ENCODE results near the gene PTH1R.

PTH1R gene

GRCh38 chr3:46887980-46888494 lies 10.5 kb downstream of the PTH1R start:
- no peak overlapping the region for H3K4me3 ChIP-seq (replicated peaks in 1 of 2; ENCODE audit: low read depth in 2 of 2, low read length in 2 of 2)
- no peak for DNase-seq (ENCODE audit: low read depth in 2 of 2)
- TF ChIP-seq CTCF (IDR thresholded peaks at IDR 0.05; ENCODE audit: low read depth, low read length), result no peak

GRCh38 chr3:46888705-46889104 lies 11.2 kb downstream of the PTH1R start:
- H3K4me3 ChIP-seq (replicated peaks in 1 of 2; ENCODE audit: low read depth in 2 of 2, low read length in 2 of 2), result no peak overlapping the region
- no peak for TF ChIP-seq CTCF (IDR thresholded peaks at IDR 0.05; ENCODE audit: low read depth, low read length)

GRCh38 chr3:46889381-46890110 lies 12.0 kb downstream of the PTH1R start:
- H3K4me3 ChIP-seq (replicated peaks in 1 of 2; ENCODE audit: low read depth in 2 of 2, low read length in 2 of 2), result no peak overlapping the region
- no peak for TF ChIP-seq CTCF (IDR thresholded peaks at IDR 0.05; ENCODE audit: low read depth, low read length)
- DNase-seq (ENCODE audit: low read depth in 2 of 2), result peak in 1 of 2 donors; percentile 28

More at GRCh38 chr3:46888705-46889104, 11.2 kb downstream of the PTH1R start:
- DNase-seq (ENCODE audit: low read depth in 2 of 2), result no peak

GRCh38 chr3:46890132-46890531 lies 12.6 kb downstream of the PTH1R start:
- H3K4me3 ChIP-seq (replicated peaks in 1 of 2; ENCODE audit: low read depth in 2 of 2, low read length in 2 of 2), result no peak overlapping the region
- no peak for DNase-seq (ENCODE audit: low read depth in 2 of 2)
- no peak for TF ChIP-seq CTCF (IDR thresholded peaks at IDR 0.05; ENCODE audit: low read depth, low read length)

GRCh38 chr3:46891132-46891531 lies 13.6 kb downstream of the PTH1R start:
- no peak overlapping the region for H3K4me3 ChIP-seq (replicated peaks in 1 of 2; ENCODE audit: low read depth in 2 of 2, low read length in 2 of 2)
- no peak for TF ChIP-seq CTCF (IDR thresholded peaks at IDR 0.05; ENCODE audit: low read depth, low read length)
- DNase-seq (ENCODE audit: low read depth in 2 of 2), result no peak

- peak overlapping the region; percentile 36 to 44 for H3K4me3 ChIP-seq (replicated peaks in 1 of 2; ENCODE audit: low read depth in 2 of 2, low read length in 2 of 2)
- peak; percentile 36 to 76 for DNase-seq (ENCODE audit: low read depth in 2 of 2)
- TF ChIP-seq CTCF (IDR thresholded peaks at IDR 0.05; ENCODE audit: low read depth, low read length), result no peak
These were observed 15.0 kb downstream of the PTH1R start for GRCh38 chr3:46892285-46893145.

Data from cardiac fibroblast (primary cell).